Prostate gland (tissue), 2 donors: ENCODE results near the gene PKNOX1. TPM values are rescaled to one million over a fixed set of nuclear protein-coding genes. Genes with fewer than 3 reads are reported as not detected.
"Not testable (repeated sequence)": the region's sequence is repeated elsewhere in the genome, so short reads cannot be mapped to it uniquely, and the experiment has no call there.

Source experiments
- DNase-seq: peaks from one replicate; pipeline ENCODE4 v3.0.0-alpha.2; 2019; ENCODE audit warnings: low spot score
- H3K27ac ChIP-seq, 2 donors: fragments of 200-600 bp; sonication (generic); 2 replicates each; pipeline ENCODE4 v1.5.1; 2017 to 2019
- H3K27me3 ChIP-seq: fragments of 200-600 bp; sonication (generic); replicated peaks from 2 replicates; pipeline ENCODE4 v1.5.1; 2019; ENCODE audit not compliant: insufficient read depth
- H3K36me3 ChIP-seq, 2 donors: fragments of 200-600 bp; sonication (generic); 1 replicate in 1 of 2; 2 replicates in 1 of 2; pipeline versions ENCODE4 v1.5.1 to v1.8.1; 2017 to 2019
- H3K4me1 ChIP-seq: fragments of 200-600 bp; sonication (generic); replicated peaks from 2 replicates; pipeline ENCODE4 v1.5.1; 2019
- H3K4me3 ChIP-seq, 2 donors: fragments of 200-600 bp; sonication (generic); 2 replicates each; pipeline ENCODE4 v1.5.1; 2017 to 2019
- H3K9me3 ChIP-seq: fragments of 200-600 bp; sonication (generic); 2 replicates; pipeline ENCODE4 v1.5.1; 2017
- POLR2A ChIP-seq: fragments of 450-650 bp; IDR thresholded peaks from one replicate; pipeline ENCODE4 v1.6.1; 2016; ENCODE audit warnings: antibody characterized with exemption, mild to moderate bottlenecking
- POLR2AphosphoS5 ChIP-seq: sonication (generic); formaldehyde crosslinking; IDR thresholded peaks from one replicate; pipeline ENCODE4 v1.6.1; 2017; ENCODE audit warnings: antibody characterized with exemption
- WGBS: methylation state at CpG from one replicate; pipeline ENCODE4 v1.1.5; 2018; 5-methylcytosine and 5-hydroxymethylcytosine counted together
- intact Hi-C: fragments of 100-400 bp; cut with DNase I; formaldehyde crosslinking; loops from one replicate; pipeline ENCODE4 v1.14.2; 2022
- total RNA-seq, 2 donors: library from RNA; depleted of rRNA; stranded (reverse); fragments of >200 nt; gene quantifications; one replicate each; pipeline ENCODE4 v1.1.0, GENCODE V29; 2016
- TF ChIP-seq, protein P1 (sequence below), 4 experiments: fragments of 200-600 bp in 2 of 4; fragments of 450-650 bp in 2 of 4; sonication (generic) in 2 of 4; IDR thresholded peaks; 1 replicate in 3 of 4; 2 replicates in 1 of 4; pipeline ENCODE4 v1.5.1; 2016 to 2019; ENCODE audit warnings: antibody characterized with exemption in 4 of 4, mild to moderate bottlenecking in 2 of 4, moderate library complexity in 2 of 4

Gene PKNOX1
- total RNA-seq, 2 donors from 2014 or later = 38.0 to 42.4 TPM

DNA sequence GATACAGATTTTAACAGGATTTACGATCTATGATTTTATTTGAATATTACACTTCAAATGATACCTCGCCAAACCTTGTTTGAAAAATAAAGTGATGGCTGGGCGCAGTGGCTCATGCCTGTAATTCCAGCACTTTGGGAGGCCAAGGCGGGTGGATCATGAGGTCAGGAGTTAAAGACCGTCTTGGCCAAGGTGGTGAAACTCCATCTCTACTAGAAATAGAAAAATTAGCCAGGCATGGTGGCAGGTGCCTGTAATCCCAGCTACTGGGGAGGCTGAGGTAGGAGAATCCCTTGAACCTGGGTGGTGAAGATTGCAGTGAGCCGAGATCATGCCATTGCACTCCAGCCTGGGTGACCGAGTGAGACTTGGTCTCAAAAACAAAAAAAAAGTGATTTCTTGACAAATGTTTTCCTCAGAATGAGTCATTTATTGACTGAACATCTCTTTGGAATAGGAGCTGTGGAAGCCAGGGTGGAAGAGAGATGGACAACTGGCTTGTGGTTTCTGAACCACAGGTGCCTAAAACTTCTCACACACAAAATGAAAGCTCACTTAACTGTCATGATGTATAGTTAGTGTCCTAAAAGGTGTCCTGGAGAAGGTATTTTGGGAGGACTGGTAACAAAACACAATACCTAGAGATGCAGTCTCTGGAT lies 11.9 kb downstream of the PKNOX1 start:
- Histone ChIP-seq H3K4me1 (no peaks in the 10 kb centered on the region), H3K4me3 (no peak overlapping the region), H3K27me3 (no peaks in the 10 kb centered on the region), H3K36me3 (no peaks in the 10 kb centered on the region), H3K27ac (no peak overlapping the region), H3K9me3 (no peaks in the 10 kb centered on the region)
- TF ChIP-seq, protein P1, sequence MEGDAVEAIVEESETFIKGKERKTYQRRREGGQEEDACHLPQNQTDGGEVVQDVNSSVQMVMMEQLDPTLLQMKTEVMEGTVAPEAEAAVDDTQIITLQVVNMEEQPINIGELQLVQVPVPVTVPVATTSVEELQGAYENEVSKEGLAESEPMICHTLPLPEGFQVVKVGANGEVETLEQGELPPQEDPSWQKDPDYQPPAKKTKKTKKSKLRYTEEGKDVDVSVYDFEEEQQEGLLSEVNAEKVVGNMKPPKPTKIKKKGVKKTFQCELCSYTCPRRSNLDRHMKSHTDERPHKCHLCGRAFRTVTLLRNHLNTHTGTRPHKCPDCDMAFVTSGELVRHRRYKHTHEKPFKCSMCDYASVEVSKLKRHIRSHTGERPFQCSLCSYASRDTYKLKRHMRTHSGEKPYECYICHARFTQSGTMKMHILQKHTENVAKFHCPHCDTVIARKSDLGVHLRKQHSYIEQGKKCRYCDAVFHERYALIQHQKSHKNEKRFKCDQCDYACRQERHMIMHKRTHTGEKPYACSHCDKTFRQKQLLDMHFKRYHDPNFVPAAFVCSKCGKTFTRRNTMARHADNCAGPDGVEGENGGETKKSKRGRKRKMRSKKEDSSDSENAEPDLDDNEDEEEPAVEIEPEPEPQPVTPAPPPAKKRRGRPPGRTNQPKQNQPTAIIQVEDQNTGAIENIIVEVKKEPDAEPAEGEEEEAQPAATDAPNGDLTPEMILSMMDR (IDR thresholded peaks at IDR 0.05) = no peak
- TF ChIP-seq POLR2A (no peak), POLR2AphosphoS5 (no peak)
- intact Hi-C loops = no loop called here
- 83% methylated on average over 7 of the region's 7 CpGs for WGBS
- DNase-seq = no peak

DNA sequence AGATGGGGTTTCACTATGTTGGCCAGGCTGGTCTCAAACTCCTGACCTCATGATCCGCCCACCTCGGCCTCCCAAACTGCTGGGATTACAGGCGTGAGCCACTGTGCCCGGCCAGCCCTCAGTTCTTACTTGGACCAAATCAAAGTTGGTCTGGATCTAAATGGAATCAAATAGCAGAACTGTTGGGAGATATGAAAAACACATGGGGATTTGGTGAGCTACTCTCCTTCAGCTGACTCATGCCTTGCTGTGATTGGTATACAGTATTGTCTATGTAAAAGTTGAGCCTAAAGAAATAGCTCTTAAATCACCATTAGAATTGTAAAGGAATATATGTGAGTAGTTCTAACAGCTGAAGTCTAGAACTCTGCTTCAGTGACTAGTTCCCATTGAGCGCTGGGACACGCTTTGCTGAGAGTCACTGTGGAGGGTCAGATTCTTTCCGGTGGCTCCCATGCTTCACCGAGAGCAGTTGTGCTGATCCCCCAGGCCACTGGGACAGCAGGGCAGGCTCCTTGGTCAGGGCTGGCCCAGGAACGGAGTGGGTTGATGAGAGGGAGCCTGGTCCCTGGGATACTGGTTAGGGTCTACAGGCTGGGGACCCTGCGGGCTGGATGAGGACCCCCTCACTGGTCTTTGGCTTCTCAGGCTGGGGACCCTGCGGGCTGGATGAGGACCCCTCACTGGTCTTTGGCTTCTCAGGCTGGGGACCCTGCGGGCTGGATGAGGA lies 14.0 kb downstream of the PKNOX1 start:
- no peaks in the 10 kb centered on the region for H3K4me1 ChIP-seq
- DNase-seq = no peak
- WGBS = 95% methylated on average over 11 of the region's 12 CpGs
- intact Hi-C loops = no loop called here
- H3K27me3 ChIP-seq = no peaks in the 10 kb centered on the region
- H3K27ac ChIP-seq = no peak overlapping the region
- no peaks in the 10 kb centered on the region for H3K9me3 ChIP-seq
- no peak overlapping the region for H3K4me3 ChIP-seq
- no peak for TF ChIP-seq POLR2AphosphoS5
- H3K36me3 ChIP-seq = no peaks in the 10 kb centered on the region

DNA sequence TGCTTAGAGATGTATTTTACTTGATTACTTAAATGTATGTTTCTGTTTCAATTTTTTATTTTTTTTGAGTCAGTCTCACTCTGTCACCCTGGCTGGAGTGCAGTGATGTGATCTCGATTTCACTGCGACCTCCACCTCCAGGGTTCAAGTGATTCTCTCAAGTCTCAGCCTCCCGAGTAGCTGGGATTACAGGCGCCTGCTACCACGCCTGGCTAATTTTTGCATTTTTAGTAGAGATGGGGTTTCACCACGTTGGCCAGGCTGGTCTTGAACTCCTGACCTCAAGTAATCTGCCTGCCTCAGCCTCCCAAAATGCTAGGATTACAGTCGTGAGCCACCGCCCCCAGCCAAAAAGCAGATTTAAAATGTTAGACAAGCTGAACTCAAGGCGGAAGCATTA lies 15.0 kb downstream of the PKNOX1 start:
- intact Hi-C loops, H3K27ac ChIP-seq, DNase-seq, H3K4me1 ChIP-seq, H3K9me3 ChIP-seq, H3K4me3 ChIP-seq, H3K27me3 ChIP-seq, H3K36me3 ChIP-seq: not testable (repeated sequence)
- WGBS = 80% methylated on average over 9 of the region's 9 CpGs

DNA sequence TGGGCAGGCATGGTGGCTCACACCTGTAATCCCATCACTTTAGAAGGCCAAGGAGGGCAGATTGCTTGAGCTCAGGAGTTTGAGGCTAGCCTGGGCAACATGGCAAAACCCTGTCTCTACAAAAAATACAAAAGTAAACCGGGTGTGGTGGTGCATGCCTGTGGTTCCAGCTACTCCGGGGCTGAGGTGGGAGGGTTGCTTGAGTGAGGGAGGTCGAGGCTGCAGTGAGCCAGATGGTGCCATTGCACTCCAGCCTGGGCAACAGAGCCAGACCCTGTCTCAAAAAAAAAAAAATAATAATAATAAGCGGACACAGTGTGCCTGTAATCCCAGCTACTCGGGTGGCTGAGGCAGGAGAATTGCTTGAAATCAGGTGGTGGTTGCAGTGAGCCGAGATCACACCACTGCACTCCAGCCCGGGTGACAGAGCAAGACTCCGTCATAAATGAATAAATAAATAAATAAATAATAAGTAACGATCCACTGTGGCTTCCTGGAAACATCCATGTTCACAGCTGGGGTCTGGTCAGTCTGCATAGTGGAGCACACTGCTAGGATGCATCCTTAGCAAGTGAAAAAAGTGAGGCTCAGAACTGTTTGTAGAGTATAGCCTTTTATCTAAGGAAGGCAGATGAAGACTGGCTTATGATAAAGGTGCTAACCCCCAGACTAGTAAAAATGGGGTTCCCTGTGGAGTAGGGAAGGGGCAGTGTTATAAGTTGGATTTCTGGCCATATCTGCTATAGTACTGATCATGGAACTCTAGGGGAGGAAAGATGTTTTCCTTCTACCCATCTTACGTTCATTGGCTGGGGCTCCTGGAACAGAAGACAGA lies 15.7 kb downstream of the PKNOX1 start:
- Histone ChIP-seq H3K27ac (no peak overlapping the region), H3K4me1 (no peaks in the 10 kb centered on the region), H3K9me3 (no peaks in the 10 kb centered on the region), H3K36me3 (no peaks in the 10 kb centered on the region), H3K27me3 (no peaks in the 10 kb centered on the region), H3K4me3 (no peak overlapping the region)
- TF ChIP-seq POLR2AphosphoS5 = no peak
- TF ChIP-seq POLR2A = no peak
- TF ChIP-seq, protein P1 (IDR thresholded peaks at IDR 0.05) = no peak
- intact Hi-C loops = no loop called here
- WGBS = 56% methylated on average over 10 of the region's 10 CpGs
- no peak for DNase-seq

DNA sequence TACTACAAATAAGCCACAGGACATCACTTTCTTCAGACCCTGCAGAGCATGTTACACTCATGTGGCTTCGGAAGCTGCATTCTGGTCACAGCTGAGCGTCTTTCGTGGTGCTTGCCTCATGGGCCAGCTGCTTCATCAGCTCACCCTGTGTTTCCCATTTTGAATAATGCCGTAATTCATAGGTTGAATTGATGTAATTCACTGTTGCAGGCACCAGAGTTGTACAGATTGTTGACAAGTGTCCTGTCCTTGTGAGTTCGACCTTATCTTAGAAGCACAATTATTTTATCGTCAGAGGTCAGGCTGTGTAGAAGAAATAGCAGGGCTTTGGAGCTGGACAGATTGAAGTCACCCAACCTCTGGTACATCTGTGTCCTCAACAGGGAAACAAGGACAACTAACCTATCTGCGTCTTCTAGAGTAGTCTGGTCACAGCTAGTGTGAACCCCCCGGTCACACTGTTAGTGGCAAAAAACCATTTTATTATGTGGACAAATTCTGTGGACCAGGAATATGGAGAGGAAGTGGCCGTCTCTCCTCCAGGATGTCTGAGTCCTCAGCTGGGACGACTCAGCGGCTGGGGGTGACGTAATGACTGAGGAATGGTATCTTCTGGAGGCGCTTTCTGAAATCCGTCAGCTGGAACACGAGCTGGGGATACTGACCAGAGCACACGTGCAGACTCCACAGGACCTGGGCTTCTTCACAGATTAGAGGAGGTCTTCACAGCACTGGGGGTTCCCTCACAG lies 17.8 kb downstream of the PKNOX1 start:
- 60% methylated on average over 16 of the region's 16 CpGs for WGBS
- DNase-seq = no peak
- intact Hi-C loops = no loop called here
- Histone ChIP-seq H3K4me1 (no peaks in the 10 kb centered on the region), H3K27me3 (no peaks in the 10 kb centered on the region), H3K27ac (peak overlapping the region; percentile 18 to 39), H3K9me3 (no peaks in the 10 kb centered on the region), H3K36me3 (no peaks in the 10 kb centered on the region), H3K4me3 (no peak overlapping the region)
- TF ChIP-seq, protein P1 (IDR thresholded peaks at IDR 0.05) = no peak
- peak; percentile 37 for TF ChIP-seq POLR2AphosphoS5
